GM12864 (cell line): ENCODE measurements around the gene NSG2.

ENCODE experiments used
- DNase-seq: peaks from one replicate; pipeline ENCODE4 v3.0.0-alpha.2; 2011; ENCODE audit warnings: low read depth
- H3K4me3 ChIP-seq: 2 replicates; pipeline ENCODE4 v1.5.1; 2011; ENCODE audit warnings: mild to moderate bottlenecking, low read depth, low read length, control low read depth
- CTCF ChIP-seq: IDR thresholded peaks from 2 replicates; pipeline ENCODE4 v1.5.1; 2011; ENCODE audit warnings: low read depth, mild to moderate bottlenecking, moderate library complexity, low read length, control low read depth, inconsistent platforms; ENCODE audit errors: missing control alignments

The NSG2 gene

GRCh38 chr5:174109698-174110260, 64.3 kb downstream of the NSG2 start:
- H3K4me3 ChIP-seq, result no peak overlapping the region
- DNase-seq, result no peak
- no peak for TF ChIP-seq CTCF

GRCh38 chr5:174110310-174110709, 64.8 kb downstream of the NSG2 start:
- no peak for TF ChIP-seq CTCF
- no peak for DNase-seq
- H3K4me3 ChIP-seq, result no peak overlapping the region

GRCh38 chr5:174111287-174111973, 65.9 kb downstream of the NSG2 start:
- no peak for DNase-seq
- no peak overlapping the region for H3K4me3 ChIP-seq
- TF ChIP-seq CTCF, result no peak

- no peak for DNase-seq
- H3K4me3 ChIP-seq, result no peak overlapping the region
- TF ChIP-seq CTCF, result no peak
Measured at GRCh38 chr5:174115226-174115625, 69.7 kb downstream of the NSG2 start.

GRCh38 chr5:174118823-174119467, 73.4 kb downstream of the NSG2 start:
- H3K4me3 ChIP-seq, result no peak overlapping the region
- no peak for TF ChIP-seq CTCF
- no peak for DNase-seq

GRCh38 chr5:174119468-174119881, 74.0 kb downstream of the NSG2 start:
- no peak for TF ChIP-seq CTCF
- no peak overlapping the region for H3K4me3 ChIP-seq
- no peak for DNase-seq
